SK-N-SH treated with all-trans-retinoic acid at 6 μM for 48 hours (cell line): ENCODE measurements around the gene WTAP.

Experiments
- ARNTL ChIP-seq: fragments of 450-650 bp; formaldehyde crosslinking; IDR thresholded peaks from 2 replicates; pipeline ENCODE4 v1.5.0; 2020; ENCODE audit warnings: low read depth, mild to moderate bottlenecking, moderate library complexity, borderline replicate concordance
- BACH2 ChIP-seq: fragments of 250-450 bp; sonication (Bioruptor Pico); IDR thresholded peaks from 2 replicates; pipeline ENCODE4 v1.9.0; 2021; ENCODE audit warnings: mild to moderate bottlenecking, borderline replicate concordance
- CREB5 ChIP-seq: fragments of 250-450 bp; sonication (Bioruptor Pico); IDR thresholded peaks from 2 replicates; pipeline ENCODE4 v1.5.1; 2020; ENCODE audit warnings: low read depth, mild to moderate bottlenecking, moderate library complexity
- CSDC2 ChIP-seq: fragments of 250-450 bp; sonication (Bioruptor Pico); IDR thresholded peaks from 2 replicates; pipeline ENCODE4 v1.5.0; 2020; ENCODE audit warnings: mild to moderate bottlenecking, moderate library complexity
- CSRNP3 ChIP-seq: fragments of 250-450 bp; sonication (Bioruptor Pico); IDR thresholded peaks from 2 replicates; pipeline ENCODE4 v1.5.1; 2021; ENCODE audit warnings: mild to moderate bottlenecking, moderate library complexity
- ESRRG ChIP-seq: fragments of 250-450 bp; sonication (Bioruptor Pico); IDR thresholded peaks from 2 replicates; pipeline ENCODE4 v1.6.1; 2021; ENCODE audit warnings: mild to moderate bottlenecking
- PATZ1 ChIP-seq: fragments of 250-450 bp; sonication (Bioruptor Pico); IDR thresholded peaks from 2 replicates; pipeline ENCODE4 v1.8.0; 2020; ENCODE audit warnings: mild to moderate bottlenecking, moderate library complexity, borderline replicate concordance
- PPARA ChIP-seq: fragments of 250-450 bp; sonication (Bioruptor Pico); IDR thresholded peaks from 2 replicates; pipeline ENCODE4 v1.5.0; 2020; ENCODE audit warnings: mild to moderate bottlenecking, borderline replicate concordance
- RARB ChIP-seq: fragments of 250-450 bp; sonication (Bioruptor Pico); IDR thresholded peaks from 2 replicates; pipeline ENCODE4 v1.8.0; 2021; ENCODE audit warnings: mild to moderate bottlenecking, moderate library complexity
- SNAI2 ChIP-seq: fragments of 250-450 bp; sonication (Bioruptor Pico); IDR thresholded peaks from 2 replicates; pipeline ENCODE4 v1.5.0; 2020; ENCODE audit warnings: mild to moderate bottlenecking, moderate library complexity
- TCF4 ChIP-seq: fragments of 250-450 bp; sonication (Bioruptor Pico); IDR thresholded peaks from 2 replicates; pipeline ENCODE4 v1.8.0; 2021; ENCODE audit warnings: mild to moderate bottlenecking, moderate library complexity, borderline replicate concordance
- TOX ChIP-seq: fragments of 250-450 bp; sonication (Bioruptor Pico); IDR thresholded peaks from 2 replicates; pipeline ENCODE4 v1.8.0; 2021; ENCODE audit warnings: mild to moderate bottlenecking, moderate library complexity, borderline replicate concordance
- ZFP30 ChIP-seq: fragments of 450-650 bp; formaldehyde crosslinking; IDR thresholded peaks from 2 replicates; pipeline ENCODE4 v1.5.0; 2022; ENCODE audit warnings: mild to moderate bottlenecking, moderate library complexity

GRCh38 chr6:159716247-159717096, 10.8 kb upstream of the WTAP start:
- no peak for TF ChIP-seq CSRNP3 (CRISPR knock-in tag)
- TF ChIP-seq RARB, result no peak
- no peak for TF ChIP-seq PATZ1 (CRISPR knock-in tag)
- no peak for TF ChIP-seq TOX (CRISPR knock-in tag)
- TF ChIP-seq BACH2 (CRISPR knock-in tag), result no peak
- TF ChIP-seq PPARA (CRISPR knock-in tag), result no peak
- no peak for TF ChIP-seq CREB5
- no peak for TF ChIP-seq ZFP30
- TF ChIP-seq SNAI2 (CRISPR knock-in tag), result no peak
- TF ChIP-seq CSDC2 (CRISPR knock-in tag), result no peak
- no peak for TF ChIP-seq TCF4
- TF ChIP-seq ARNTL (CRISPR knock-in tag), result no peak
- TF ChIP-seq ESRRG (CRISPR knock-in tag), result no peak
